Measurements from ENCODE around the gene CEBPE.

CEBPE gene

GRCh38 chr14:23101986-23102625 lies 16.9 kb downstream of the CEBPE start:
- no peak for DNase-seq

- no peak for DNase-seq
Observed at GRCh38 chr14:23101213-23101970, 17.7 kb downstream of the CEBPE start.

GRCh38 chr14:23099212-23099861 lies 19.7 kb downstream of the CEBPE start:
- DNase-seq = no peak

DNA sequence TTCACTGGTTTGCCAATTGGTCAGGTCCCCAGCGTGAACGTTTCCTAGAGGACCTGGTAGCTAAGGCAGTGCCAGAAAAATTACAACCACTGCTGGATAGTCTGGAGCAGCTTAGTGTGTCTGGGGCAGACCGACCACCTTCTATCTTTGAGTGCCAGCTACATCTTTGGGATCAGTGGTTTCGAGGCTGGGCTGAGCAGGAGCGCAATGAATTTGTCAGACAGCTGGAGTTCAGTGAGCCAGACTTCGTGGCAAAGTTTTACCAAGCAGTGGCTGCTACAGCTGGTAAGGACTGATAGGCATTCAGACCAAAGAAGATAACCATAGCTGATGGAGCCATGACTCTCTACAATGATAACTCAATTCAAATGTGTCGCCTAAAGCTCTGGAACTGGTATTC lies 21.3 kb downstream of the CEBPE start:
- no peak for DNase-seq

DNA sequence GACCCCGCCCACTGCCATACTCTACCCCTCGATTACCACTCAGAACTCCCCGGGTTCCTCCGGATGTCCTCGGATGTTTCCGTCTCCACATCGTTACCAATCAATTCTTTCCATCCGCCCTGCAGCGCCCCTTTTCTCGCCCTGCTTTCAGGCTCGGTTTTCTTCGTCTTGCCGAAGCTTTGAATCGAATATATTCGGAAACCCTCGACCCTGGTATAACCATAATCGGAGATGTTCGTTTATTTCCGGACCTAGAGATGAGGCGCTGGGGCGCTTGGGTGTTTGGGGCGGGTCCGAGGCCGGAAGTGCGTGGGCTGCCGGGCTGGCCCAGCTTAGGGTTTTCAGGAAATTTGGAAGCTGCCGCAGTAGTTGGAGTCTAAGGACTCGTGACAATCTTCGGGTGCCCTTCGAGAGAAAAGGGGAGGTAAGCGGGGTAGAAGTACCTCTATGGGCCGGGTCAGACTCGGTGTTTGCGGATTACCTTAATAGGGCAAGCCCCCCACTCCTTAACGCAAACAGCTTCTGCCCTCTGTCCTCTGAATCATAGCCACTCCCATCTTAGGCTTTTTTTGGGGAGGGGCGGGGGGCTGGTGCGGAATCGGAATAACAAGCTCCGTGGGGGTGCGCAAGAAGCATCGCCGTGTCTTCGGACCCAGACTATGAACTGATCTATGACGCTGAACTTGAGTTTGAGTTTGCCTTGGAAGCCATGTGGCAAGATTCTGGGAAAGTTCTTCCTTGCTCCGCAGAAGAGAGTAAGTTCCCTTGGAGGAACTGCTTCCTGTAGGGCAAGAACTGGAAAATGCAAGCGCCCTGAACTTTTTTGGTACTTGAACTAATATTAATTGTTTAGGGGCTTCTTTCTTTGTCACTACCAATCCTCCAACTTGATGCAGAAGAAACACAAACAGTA lies 23.6 kb downstream of the CEBPE start, which contains the start of gene C14orf119:
Gene C14orf119, plus strand, starts transcription at position 310 of the 913 bp plus-strand sequence. CDS start 2,154 bp downstream, outside the sequence.
- DNase-seq = no peak

GRCh38 chr14:23094666-23095195 lies 24.3 kb downstream of the CEBPE start, which contains the start of gene ACIN1:
ACIN1 (minus strand) TSS chr14:23095136; CDS start chr14:23095112, 24 bp downstream.
- DNase-seq = no peak

DNA sequence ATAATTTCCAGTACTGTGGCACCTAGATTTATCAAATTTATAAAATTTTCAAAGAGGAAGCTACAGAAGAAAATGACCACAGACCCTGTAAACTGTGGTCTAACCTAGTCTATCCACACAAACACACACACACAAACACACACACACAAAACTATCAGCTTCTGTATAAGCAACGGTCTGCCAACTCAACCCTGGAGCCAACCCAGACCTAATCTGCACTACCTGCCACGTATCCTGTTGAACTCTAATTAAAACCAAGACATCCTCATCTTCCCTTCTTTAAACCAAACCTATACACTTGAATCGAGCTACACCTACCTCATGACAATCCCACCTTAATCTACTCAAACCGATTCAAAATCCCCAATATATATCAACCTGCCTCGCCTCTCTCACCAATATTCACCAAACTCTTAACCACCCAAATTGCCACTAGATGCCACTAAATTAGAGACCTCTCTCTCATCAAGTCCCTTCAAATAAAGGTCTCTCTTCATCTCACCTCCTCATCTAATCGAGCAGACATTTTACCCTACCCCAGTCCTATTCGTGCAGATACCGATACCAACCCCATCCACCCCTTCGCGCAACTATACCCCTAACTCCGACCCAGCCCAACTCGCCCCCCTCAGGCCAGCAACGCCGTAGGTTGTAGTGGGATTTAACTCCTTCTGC lies 24.9 kb downstream of the CEBPE start:
- DNase-seq = no peak

GRCh38 chr14:23093526-23093925 lies 25.5 kb downstream of the CEBPE start:
- no peak for DNase-seq

- no peak for DNase-seq
Observed at GRCh38 chr14:23093104-23093503, 26.0 kb downstream of the CEBPE start.

DNA sequence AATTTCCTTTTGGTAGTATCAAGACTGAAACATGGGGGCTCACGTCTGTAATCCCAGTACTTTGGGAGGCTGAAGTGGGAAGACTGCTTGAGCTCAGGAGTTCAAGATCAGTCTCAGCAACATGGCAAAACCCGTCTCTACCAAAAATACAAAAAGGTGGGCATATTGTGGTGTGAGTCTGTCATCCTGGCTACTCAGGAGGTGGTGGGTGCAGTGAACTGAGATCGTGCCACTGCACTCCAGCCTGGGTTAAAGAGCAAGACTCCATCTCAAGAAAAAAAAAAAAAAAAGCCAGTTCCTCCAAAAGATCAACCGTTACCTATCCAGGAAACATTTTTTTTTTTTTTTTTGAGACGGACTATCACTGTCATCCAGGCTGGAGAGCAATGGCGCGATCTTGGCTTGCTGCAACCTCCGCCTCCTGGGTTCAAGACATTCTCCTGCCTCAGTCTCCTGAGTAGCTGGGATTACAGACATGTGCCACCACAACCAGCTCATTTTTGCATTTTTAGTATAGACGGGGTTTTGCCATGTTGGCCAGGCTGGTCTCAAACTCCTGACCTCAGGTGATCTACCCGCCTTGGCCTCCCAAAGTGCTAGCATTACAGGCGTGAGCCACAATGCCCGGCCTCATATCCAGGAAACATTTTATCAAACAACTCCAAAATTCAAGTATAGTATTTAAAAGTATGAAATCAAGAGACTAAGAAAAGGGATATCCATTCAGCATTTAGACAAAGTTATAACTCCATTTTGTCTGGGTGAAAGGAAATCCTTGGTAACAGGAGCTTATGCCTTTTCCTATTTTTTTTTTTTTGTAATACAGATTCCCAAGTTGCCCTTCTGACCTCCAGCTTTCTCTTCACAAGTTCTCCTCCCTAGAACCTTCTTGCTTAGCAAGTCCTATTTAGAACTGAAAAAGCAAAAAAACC lies 27.5 kb downstream of the CEBPE start:
- DNase-seq = no peak

DNA sequence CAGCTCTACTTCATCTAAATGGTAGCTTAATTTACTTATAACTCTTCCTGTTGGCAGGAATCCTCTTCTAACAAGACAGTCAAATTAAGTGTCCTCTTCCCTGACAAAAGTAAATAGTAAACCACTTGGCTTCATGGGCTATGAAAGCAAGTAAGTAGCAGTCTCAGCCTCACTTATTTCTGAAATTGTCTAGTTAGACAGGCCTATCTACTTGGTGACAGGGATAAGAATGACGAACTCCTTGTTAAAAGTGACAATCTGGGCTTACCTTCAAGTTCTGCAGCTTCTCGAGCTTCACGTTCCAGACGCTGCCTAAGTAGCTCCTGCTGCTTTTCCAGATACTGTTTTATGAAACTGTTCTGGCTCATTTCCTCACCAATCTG lies 28.8 kb downstream of the CEBPE start:
- no peak for DNase-seq

GRCh38 chr14:23089498-23090253 lies 29.4 kb downstream of the CEBPE start:
- no peak for DNase-seq

DNA sequence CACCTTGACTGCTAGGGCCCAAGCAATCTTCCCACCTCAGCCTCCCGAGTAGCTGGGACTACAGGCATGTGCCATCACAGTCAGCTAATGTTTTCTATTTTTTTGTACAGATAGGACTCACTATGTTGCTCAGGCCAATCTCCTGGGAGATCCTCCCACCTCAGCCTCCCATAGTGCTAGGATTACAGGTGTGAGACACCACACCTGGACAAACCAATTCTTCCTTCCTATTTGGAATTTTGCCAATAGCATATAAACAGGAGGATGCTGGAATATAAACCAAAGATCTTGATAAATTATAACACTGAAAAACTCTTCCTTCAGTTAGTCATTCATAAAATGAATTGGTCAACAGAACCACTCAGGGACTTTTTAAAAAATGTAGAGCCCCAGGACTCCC lies 32.5 kb downstream of the CEBPE start:
- DNase-seq = no peak

DNA sequence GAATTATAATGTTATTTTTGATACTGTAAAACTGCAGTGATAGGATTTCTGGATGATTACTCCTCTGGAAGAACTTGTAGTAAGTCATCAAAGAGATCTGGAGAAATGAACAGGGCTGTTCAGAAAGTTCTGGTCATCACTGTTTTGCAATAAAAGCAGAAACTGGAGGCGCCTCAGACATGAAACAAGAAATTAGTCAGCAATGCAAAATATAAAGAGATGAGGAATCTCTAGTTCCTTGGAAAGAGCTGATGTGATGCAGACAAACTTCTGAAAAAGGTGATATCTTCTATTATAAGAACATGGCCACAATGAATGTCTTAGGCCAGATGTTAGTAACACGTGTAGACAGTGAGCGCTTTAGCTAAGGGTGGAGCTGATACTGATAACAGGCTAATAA lies 33.6 kb downstream of the CEBPE start:
- no peak for DNase-seq

DNA sequence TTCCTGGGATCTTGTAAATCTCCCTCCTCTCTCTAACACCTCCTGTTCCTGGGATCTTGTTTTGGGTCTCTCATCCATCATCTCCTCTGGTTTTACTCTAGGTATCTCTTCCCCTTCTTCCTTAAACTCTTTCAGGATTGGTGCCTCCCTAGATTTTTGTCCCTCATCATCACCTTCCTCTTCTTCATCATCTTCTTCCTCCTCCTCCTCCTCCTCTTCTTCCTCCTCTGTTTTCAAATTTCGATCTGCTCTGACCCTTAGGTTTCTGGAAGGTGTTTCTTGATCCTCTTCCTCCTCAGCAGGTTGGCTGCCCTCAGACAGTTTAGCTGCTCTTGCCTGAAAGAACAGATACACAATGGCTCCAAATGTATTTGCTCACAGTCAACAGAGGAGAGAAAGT lies 38.6 kb downstream of the CEBPE start:
- no peak for DNase-seq

GRCh38 chr14:23079716-23080115 lies 39.3 kb downstream of the CEBPE start:
- DNase-seq = no peak

- no peak for DNase-seq
Observed at GRCh38 chr14:23078692-23079116, 40.4 kb downstream of the CEBPE start.

DNA sequence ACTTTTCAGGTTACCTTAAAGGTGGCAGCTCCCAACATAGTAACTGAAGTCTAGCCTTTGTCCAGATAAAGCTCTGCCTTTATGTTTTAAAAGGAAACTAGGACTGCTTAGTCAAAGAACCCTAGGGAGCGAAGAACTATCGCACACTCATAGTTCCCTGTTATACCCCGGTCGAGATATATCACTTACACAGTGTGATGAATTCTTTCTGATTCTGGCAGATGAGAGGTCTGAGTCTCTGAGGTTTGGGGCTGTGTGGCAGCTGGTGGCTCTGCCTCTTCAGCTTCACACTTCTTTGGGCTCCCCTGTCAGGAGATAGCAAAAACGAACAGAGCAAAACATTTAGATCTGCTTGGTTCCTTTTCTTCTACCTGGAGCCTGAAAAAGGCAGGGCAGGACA lies 41.1 kb downstream of the CEBPE start:
- DNase-seq = no peak

DNA sequence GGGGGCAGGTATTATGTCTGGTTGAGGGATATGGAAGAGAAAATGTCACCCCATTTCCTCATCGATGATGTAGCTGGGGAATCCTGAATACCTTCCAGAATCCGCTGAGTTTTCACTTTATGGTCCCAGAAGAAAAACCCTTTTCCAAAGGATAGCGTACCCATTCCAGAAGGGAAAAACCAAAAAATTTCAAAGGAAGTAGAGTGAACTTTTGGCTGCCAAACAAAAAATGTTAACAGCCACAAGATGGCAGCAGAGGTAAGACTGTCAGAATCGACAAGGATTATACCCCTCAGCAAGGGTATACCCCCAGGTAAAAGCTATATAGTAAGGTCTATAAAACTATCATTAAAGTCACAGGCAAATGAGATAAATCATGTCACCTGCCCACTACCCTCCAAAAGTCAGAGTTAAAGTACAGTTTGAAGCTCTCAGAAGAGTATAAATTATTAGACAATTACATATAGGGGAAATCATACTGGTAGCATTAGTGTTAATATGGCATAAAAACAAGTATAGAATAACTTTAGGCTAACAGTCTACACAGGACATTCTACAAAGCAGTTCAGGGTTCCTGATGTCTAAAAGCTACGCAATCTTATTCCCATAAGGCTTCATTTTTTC lies 42.2 kb downstream of the CEBPE start:
- DNase-seq = no peak
